A673 (cell line): Measurements from ENCODE around the gene RELCH. TPM values are rescaled to one million over a fixed set of nuclear protein-coding genes. Genes with fewer than 3 reads are reported as not detected.

Source experiments
- BruUV-seq: library from RNA; stranded (reverse); fragments of 400-500 nt; replicated peaks from 2 replicates; lab custom pipeline; 2021; lab: Mats Ljungman, UMichigan
- CTCF ChIA-PET: fragments of 300-600 bp; sonication (Branson Sonifier 250); formaldehyde crosslinking; loops from one replicate; lab custom pipeline; 2022; ENCODE audit warnings: antibody characterized with exemption; lab: Charles Lee
- POLR2A ChIA-PET: fragments of 300-600 bp; sonication (Branson Sonifier 250); formaldehyde crosslinking; loops from one replicate; lab custom pipeline; 2022; ENCODE audit warnings: antibody characterized with exemption; ENCODE audit not compliant: low non-redundant PET; lab: Charles Lee
- DNase-seq: peaks from one replicate; pipeline ENCODE4 v3.0.0-alpha.2; 2015; ENCODE audit warnings: low spot score
- H3K27ac ChIP-seq: fragments of 200-600 bp; sonication (generic); 2 replicates; pipeline ENCODE4 v1.5.1; 2016; ENCODE audit warnings: mixed run types, low read depth, mild to moderate bottlenecking, mixed read lengths, antibody characterized with exemption, low read length; ENCODE audit not compliant: poor library complexity, severe bottlenecking
- H3K27me3 ChIP-seq: fragments of 200-600 bp; sonication (generic); replicated peaks from 2 replicates; pipeline ENCODE4 v1.6.1; 2017; ENCODE audit warnings: mixed run types, low read depth, mild to moderate bottlenecking, mixed read lengths, antibody characterized with exemption, low read length; ENCODE audit not compliant: insufficient read depth, poor library complexity
- H3K36me3 ChIP-seq: fragments of 200-600 bp; sonication (generic); 2 replicates; pipeline ENCODE4 v1.6.1; 2016; ENCODE audit warnings: mixed run types, mild to moderate bottlenecking, mixed read lengths, antibody characterized with exemption, low read length; ENCODE audit not compliant: insufficient read depth, poor library complexity, severe bottlenecking
- H3K4me1 ChIP-seq: fragments of 200-600 bp; sonication (generic); 2 replicates; pipeline ENCODE4 v1.6.1; 2017; ENCODE audit warnings: mixed run types, mild to moderate bottlenecking, mixed read lengths, antibody characterized with exemption, low read length; ENCODE audit not compliant: insufficient read depth, poor library complexity, severe bottlenecking
- H3K4me3 ChIP-seq: fragments of 200-600 bp; sonication (generic); 2 replicates; pipeline ENCODE4 v1.5.1; 2016; ENCODE audit warnings: low read depth, mixed run types, mild to moderate bottlenecking, mixed read lengths, low read length; ENCODE audit not compliant: poor library complexity, severe bottlenecking
- H3K9me3 ChIP-seq: fragments of 200-600 bp; sonication (generic); 2 replicates; pipeline ENCODE4 v1.6.1; 2016; ENCODE audit warnings: mixed run types, low read depth, mild to moderate bottlenecking, mixed read lengths, antibody characterized with exemption, low read length; ENCODE audit not compliant: poor library complexity, severe bottlenecking
- CTCF ChIP-seq: fragments of 300-800, 200-600 bp; sonication (generic); conservative IDR thresholded peaks from 2 replicates; pipeline ENCODE4 v1.5.1; 2017; ENCODE audit warnings: low read depth, mild to moderate bottlenecking, antibody characterized with exemption, low read length, moderate library complexity, mixed read lengths
- EZH2 ChIP-seq: fragments of 200-600 bp; sonication (generic); IDR thresholded peaks from 2 replicates; pipeline ENCODE4 v1.6.1; 2017; ENCODE audit warnings: borderline replicate concordance, low read depth, mild to moderate bottlenecking, mixed read lengths, antibody characterized with exemption, low read length; ENCODE audit not compliant: poor library complexity, severe bottlenecking
- intact Hi-C: fragments of 100-400 bp; cut with micrococcal nuclease; formaldehyde crosslinking; loops from one replicate; pipeline ENCODE4 v1.10.0; 2022; ENCODE audit not compliant: unreplicated experiment
- total RNA-seq: library from RNA; stranded (reverse); gene quantifications from 2 replicates; pipeline ENCODE4 v1.2.3, GENCODE V29; 2021

The RELCH gene
- total RNA-seq, 1 experiment from 2014 or later = 29.2 TPM

- ChIA-PET POLR2A (interaction anchor here (0.7 kb wide), 1 partner anchor 69 kb away, joined by 3 read pairs; no protein-coding TSS in a partner anchor), CTCF (no interaction called here)
- DNase-seq = no peak
- no peak for TF ChIP-seq CTCF
- no peak for TF ChIP-seq EZH2
- no TSS peak for BruUV-seq
- Histone ChIP-seq H3K4me3 (no peak overlapping the region), H3K27ac (no peak overlapping the region), H3K27me3 (no peaks in the 10 kb centered on the region), H3K4me1 (no peaks in the 10 kb centered on the region), H3K9me3 (no peaks in the 10 kb centered on the region), H3K36me3 (no peaks in the 10 kb centered on the region)
- intact Hi-C loops = no loop called here
Observed at GRCh38 chr18:62199629-62200028, 12.6 kb downstream of the RELCH start.

GRCh38 chr18:62200121-62200914, 13.3 kb downstream of the RELCH start:
- TF ChIP-seq CTCF = no peak
- TF ChIP-seq EZH2 = no peak
- Histone ChIP-seq H3K4me3 (no peak overlapping the region), H3K36me3 (no peaks in the 10 kb centered on the region), H3K4me1 (no peaks in the 10 kb centered on the region), H3K27ac (no peak overlapping the region), H3K27me3 (no peaks in the 10 kb centered on the region), H3K9me3 (no peaks in the 10 kb centered on the region)
- CTCF ChIA-PET = no interaction called here
- no TSS peak for BruUV-seq
- intact Hi-C loops = no loop called here
- no peak for DNase-seq
- POLR2A ChIA-PET = interaction anchor here (0.7 kb wide), 1 partner anchor 69 kb away, joined by 3 read pairs; no protein-coding TSS in a partner anchor

- intact Hi-C loops = no loop called here
- POLR2A ChIA-PET = no interaction called here
Observed at GRCh38 chr18:62201870-62202269, 14.8 kb downstream of the RELCH start.

More at GRCh38 chr18:62201870-62202269, 14.8 kb downstream of the RELCH start:
- CTCF ChIA-PET = no interaction called here
- Histone ChIP-seq H3K4me3 (no peak overlapping the region), H3K27ac (no peak overlapping the region), H3K4me1 (no peaks in the 10 kb centered on the region), H3K27me3 (no peaks in the 10 kb centered on the region), H3K9me3 (no peaks in the 10 kb centered on the region), H3K36me3 (no peaks in the 10 kb centered on the region)
- no peak for DNase-seq
- no TSS peak for BruUV-seq
- no peak for TF ChIP-seq EZH2
- no peak for TF ChIP-seq CTCF
